HepG2 (cell line): ENCODE results near the gene CDKN1A. TPM values are rescaled to one million over a fixed set of nuclear protein-coding genes. Genes with fewer than 3 reads are reported as not detected.

ENCODE experiments used
- ELF1 ChIP-seq: sonication (generic); formaldehyde crosslinking; IDR thresholded peaks from 2 replicates; pipeline ENCODE4 v1.4.0; 2020; ENCODE audit warnings: missing genetic modification reagents
- GABPA ChIP-seq, 2 experiments: IDR thresholded peaks; 2 replicates each; pipeline ENCODE4 v1.6.1; 2011 to 2016; ENCODE audit warnings: low read depth in 2 of 2, low read length in 1 of 2, missing biosample characterization in 1 of 2, missing genetic modification characterization in 1 of 2
- HNRNPH1 ChIP-seq: fragments of 200-400 bp; formaldehyde crosslinking; optimal IDR thresholded peaks from 2 replicates; pipeline ENCODE3; 2017; ENCODE audit warnings: mild to moderate bottlenecking, low read depth, low read length
- KAT8 ChIP-seq: IDR thresholded peaks from 2 replicates; pipeline ENCODE4 v1.6.1; 2016; ENCODE audit warnings: missing genetic modification reagents, missing compliant biosample characterization
- ONECUT2 ChIP-seq: sonication (generic); formaldehyde crosslinking; IDR thresholded peaks from 2 replicates; pipeline ENCODE4 v1.4.0; 2020; ENCODE audit warnings: missing genetic modification reagents
- YEATS2 ChIP-seq: sonication (generic); formaldehyde crosslinking; IDR thresholded peaks from 2 replicates; pipeline ENCODE4 v1.4.0; 2020; ENCODE audit warnings: missing genetic modification reagents, borderline replicate concordance
- ZNF326 ChIP-seq: sonication (generic); formaldehyde crosslinking; IDR thresholded peaks from 2 replicates; pipeline ENCODE4 v1.4.0; 2020; ENCODE audit warnings: missing genetic modification reagents, borderline replicate concordance
- ZNF839 ChIP-seq: sonication (generic); formaldehyde crosslinking; IDR thresholded peaks from 2 replicates; pipeline ENCODE4 v1.4.0; 2020; ENCODE audit warnings: missing genetic modification reagents, mild to moderate bottlenecking, borderline replicate concordance
- ZSCAN30 ChIP-seq: sonication (generic); formaldehyde crosslinking; IDR thresholded peaks from 2 replicates; pipeline ENCODE4 v1.5.0; 2020; ENCODE audit warnings: mild to moderate bottlenecking, missing genetic modification reagents
- polyA plus RNA-seq, 8 experiments: library from polyadenylated mRNA; depleted of rRNA in 3 of 8; stranded (reverse) in 7 of 8; unstranded in 1 of 8; fragments of >200 nt; fragmentation: Illumina TruSeq in 4 of 8; extraction: Trizol in 4 of 8; gene quantifications; 2 replicates each; pipeline versions ENCODE4 v1.2.1 to v1.2.3, GENCODE V29; 2011 to 2016; ENCODE audit warnings: low read depth in 4 of 8, missing spikeins in 1 of 8, mixed read lengths in 1 of 8; ENCODE audit not compliant: insufficient read depth in 1 of 8
- total RNA-seq, 5 experiments: library from RNA; depleted of rRNA; stranded (reverse); fragments of >200 nt; fragmentation: Illumina TruSeq; extraction: Trizol; gene quantifications; 2 replicates each; pipeline ENCODE4 v1.2.3, GENCODE V29; 2016; ENCODE audit warnings: low read depth in 1 of 5
- TF ChIP-seq, protein P1 (sequence below): sonication (generic); formaldehyde crosslinking; conservative IDR thresholded peaks from 2 replicates; pipeline ENCODE4 v1.8.0; 2022; ENCODE audit warnings: mild to moderate bottlenecking, moderate library complexity, missing genetic modification reagents
- TF ChIP-seq, protein P2 (sequence below): sonication (generic); formaldehyde crosslinking; IDR thresholded peaks from 2 replicates; pipeline ENCODE4 v1.5.1; 2020; ENCODE audit warnings: missing genetic modification reagents, mild to moderate bottlenecking, borderline replicate concordance
- TF ChIP-seq, protein P3 (sequence below): sonication (generic); formaldehyde crosslinking; IDR thresholded peaks from 2 replicates; pipeline ENCODE4 v1.4.0; 2020; ENCODE audit warnings: mild to moderate bottlenecking, missing genetic modification reagents
- TF ChIP-seq, protein P4 (sequence below): IDR thresholded peaks from 2 replicates; pipeline ENCODE4 v1.6.1; 2016; ENCODE audit warnings: missing compliant biosample characterization, missing genetic modification reagents, borderline replicate concordance
- TF ChIP-seq, protein P5 (sequence below): sonication (generic); formaldehyde crosslinking; IDR thresholded peaks from 2 replicates; pipeline ENCODE4 v1.4.0; 2020; ENCODE audit warnings: missing genetic modification reagents, borderline replicate concordance

CDKN1A gene
- total and polyA plus RNA-seq, 2 of the 13 experiments (the other 11 are each of a cell fraction or from before 2014, with no cell fraction given) = 60.7 to 92.1 TPM

DNA sequence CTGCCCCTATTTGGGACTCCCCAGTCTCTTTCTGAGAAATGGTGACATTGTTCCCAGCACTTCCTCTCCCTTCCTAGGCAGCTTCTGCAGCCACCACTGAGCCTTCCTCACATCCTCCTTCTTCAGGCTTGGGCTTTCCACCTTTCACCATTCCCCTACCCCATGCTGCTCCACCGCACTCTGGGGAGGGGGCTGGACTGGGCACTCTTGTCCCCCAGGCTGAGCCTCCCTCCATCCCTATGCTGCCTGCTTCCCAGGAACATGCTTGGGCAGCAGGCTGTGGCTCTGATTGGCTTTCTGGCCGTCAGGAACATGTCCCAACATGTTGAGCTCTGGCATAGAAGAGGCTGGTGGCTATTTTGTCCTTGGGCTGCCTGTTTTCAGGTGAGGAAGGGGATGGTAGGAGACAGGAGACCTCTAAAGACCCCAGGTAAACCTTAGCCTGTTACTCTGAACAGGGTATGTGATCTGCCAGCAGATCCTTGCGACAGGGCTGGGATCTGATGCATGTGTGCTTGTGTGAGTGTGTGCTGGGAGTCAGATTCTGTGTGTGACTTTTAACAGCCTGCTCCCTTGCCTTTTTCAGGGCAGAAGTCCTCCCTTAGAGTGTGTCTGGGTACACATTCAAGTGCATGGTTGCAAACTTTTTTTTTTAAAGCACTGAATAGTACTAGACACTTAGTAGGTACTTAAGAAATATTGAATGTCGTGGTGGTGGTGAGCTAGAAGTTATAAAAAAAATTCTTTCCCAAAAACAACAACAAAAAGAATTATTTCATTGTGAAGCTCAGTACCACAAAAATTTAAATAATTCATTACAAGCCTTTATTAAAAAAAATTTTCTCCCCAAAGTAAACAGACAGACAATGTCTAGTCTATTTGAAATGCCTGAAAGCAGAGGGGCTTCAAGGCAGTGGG is 2.1 kb upstream of the CDKN1A start (continued):
- TF ChIP-seq, protein P1, sequence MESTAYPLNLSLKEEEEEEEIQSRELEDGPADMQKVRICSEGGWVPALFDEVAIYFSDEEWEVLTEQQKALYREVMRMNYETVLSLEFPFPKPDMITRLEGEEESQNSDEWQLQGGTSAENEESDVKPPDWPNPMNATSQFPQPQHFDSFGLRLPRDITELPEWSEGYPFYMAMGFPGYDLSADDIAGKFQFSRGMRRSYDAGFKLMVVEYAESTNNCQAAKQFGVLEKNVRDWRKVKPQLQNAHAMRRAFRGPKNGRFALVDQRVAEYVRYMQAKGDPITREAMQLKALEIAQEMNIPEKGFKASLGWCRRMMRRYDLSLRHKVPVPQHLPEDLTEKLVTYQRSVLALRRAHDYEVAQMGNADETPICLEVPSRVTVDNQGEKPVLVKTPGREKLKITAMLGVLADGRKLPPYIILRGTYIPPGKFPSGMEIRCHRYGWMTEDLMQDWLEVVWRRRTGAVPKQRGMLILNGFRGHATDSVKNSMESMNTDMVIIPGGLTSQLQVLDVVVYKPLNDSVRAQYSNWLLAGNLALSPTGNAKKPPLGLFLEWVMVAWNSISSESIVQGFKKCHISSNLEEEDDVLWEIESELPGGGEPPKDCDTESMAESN (CRISPR knock-in tag) = no peak
- TF ChIP-seq ONECUT2 (CRISPR knock-in tag) (0 out of 2 replicates have a peak, but pooled peaks have one; percentile 32), ZSCAN30 (CRISPR knock-in tag) (peak; percentile 73; the same call in 1 of the 2 replicates), ZNF839 (CRISPR knock-in tag) (no peak), YEATS2 (CRISPR knock-in tag) (peak; percentile 65; the same call in 1 of the 2 replicates), HNRNPH1 (peak; percentile 72), GABPA (IDR thresholded peaks at IDR 0.05; ENCODE audit: low read depth, low read length) (no peak), GABPA (CRISPR knock-in tag; IDR thresholded peaks at IDR 0.05; ENCODE audit: low read depth) (peak; percentile 18; the same call in 1 of the 2 replicates), ZNF326 (CRISPR knock-in tag) (0 out of 2 replicates have a peak, but pooled peaks have one; percentile 7), KAT8 (peak; percentile 65; the same call in 1 of the 2 replicates), ELF1 (CRISPR knock-in tag) (peak; percentile 45; the same call in 1 of the 2 replicates)
- TF ChIP-seq, protein P2, sequence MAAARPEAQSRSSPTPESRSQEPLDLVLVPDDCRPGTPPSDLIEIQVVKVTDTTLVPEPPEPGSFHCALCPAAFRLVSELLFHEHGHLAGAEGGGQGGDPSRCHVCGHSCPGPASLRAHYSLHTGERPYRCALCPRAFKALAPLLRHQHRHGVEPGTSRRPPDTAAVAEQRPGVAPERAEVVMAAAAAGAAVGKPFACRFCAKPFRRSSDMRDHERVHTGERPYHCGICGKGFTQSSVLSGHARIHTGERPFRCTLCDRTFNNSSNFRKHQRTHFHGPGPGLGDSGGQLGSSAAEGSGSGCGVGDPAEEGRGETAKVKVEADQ = no peak
- TF ChIP-seq, protein P3, sequence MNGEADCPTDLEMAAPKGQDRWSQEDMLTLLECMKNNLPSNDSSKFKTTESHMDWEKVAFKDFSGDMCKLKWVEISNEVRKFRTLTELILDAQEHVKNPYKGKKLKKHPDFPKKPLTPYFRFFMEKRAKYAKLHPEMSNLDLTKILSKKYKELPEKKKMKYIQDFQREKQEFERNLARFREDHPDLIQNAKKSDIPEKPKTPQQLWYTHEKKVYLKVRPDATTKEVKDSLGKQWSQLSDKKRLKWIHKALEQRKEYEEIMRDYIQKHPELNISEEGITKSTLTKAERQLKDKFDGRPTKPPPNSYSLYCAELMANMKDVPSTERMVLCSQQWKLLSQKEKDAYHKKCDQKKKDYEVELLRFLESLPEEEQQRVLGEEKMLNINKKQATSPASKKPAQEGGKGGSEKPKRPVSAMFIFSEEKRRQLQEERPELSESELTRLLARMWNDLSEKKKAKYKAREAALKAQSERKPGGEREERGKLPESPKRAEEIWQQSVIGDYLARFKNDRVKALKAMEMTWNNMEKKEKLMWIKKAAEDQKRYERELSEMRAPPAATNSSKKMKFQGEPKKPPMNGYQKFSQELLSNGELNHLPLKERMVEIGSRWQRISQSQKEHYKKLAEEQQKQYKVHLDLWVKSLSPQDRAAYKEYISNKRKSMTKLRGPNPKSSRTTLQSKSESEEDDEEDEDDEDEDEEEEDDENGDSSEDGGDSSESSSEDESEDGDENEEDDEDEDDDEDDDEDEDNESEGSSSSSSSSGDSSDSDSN (CRISPR knock-in tag) = peak; percentile 44; the same call in 1 of the 2 replicates
- TF ChIP-seq, protein P4, sequence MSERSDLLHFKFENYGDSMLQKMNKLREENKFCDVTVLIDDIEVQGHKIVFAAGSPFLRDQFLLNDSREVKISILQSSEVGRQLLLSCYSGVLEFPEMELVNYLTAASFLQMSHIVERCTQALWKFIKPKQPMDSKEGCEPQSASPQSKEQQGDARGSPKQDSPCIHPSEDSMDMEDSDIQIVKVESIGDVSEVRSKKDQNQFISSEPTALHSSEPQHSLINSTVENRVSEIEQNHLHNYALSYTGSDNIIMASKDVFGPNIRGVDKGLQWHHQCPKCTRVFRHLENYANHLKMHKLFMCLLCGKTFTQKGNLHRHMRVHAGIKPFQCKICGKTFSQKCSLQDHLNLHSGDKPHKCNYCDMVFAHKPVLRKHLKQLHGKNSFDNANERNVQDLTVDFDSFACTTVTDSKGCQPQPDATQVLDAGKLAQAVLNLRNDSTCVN (CRISPR knock-in tag) = peak; percentile 85; the same call in 1 of the 2 replicates
- TF ChIP-seq, protein P5, sequence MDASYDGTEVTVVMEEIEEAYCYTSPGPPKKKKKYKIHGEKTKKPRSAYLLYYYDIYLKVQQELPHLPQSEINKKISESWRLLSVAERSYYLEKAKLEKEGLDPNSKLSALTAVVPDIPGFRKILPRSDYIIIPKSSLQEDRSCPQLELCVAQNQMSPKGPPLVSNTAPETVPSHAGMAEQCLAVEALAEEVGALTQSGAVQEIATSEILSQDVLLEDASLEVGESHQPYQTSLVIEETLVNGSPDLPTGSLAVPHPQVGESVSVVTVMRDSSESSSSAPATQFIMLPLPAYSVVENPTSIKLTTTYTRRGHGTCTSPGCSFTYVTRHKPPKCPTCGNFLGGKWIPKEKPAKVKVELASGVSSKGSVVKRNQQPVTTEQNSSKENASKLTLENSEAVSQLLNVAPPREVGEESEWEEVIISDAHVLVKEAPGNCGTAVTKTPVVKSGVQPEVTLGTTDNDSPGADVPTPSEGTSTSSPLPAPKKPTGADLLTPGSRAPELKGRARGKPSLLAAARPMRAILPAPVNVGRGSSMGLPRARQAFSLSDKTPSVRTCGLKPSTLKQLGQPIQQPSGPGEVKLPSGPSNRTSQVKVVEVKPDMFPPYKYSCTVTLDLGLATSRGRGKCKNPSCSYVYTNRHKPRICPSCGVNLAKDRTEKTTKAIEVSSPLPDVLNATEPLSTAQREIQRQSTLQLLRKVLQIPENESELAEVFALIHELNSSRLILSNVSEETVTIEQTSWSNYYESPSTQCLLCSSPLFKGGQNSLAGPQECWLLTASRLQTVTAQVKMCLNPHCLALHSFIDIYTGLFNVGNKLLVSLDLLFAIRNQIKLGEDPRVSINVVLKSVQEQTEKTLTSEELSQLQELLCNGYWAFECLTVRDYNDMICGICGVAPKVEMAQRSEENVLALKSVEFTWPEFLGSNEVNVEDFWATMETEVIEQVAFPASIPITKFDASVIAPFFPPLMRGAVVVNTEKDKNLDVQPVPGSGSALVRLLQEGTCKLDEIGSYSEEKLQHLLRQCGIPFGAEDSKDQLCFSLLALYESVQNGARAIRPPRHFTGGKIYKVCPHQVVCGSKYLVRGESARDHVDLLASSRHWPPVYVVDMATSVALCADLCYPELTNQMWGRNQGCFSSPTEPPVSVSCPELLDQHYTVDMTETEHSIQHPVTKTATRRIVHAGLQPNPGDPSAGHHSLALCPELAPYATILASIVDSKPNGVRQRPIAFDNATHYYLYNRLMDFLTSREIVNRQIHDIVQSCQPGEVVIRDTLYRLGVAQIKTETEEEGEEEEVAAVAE (CRISPR knock-in tag) = peak; percentile 64; the same call in 1 of the 2 replicates
